ENCODE measurements around the gene TUBA4A.
"Not testable (repeated sequence)": the region's sequence is repeated elsewhere in the genome, so short reads cannot be mapped to it uniquely, and the experiment has no call there.

TUBA4A gene

GRCh38 chr2:219253753-219254589 lies at the start of gene TUBA4A:
Gene TUBA4A, minus strand, starts transcription at chr2:219253918. Its CDS starts 60 bp downstream, at chr2:219253858.
- peak; percentile 98 for DNase-seq (ENCODE audit: low spot score)

DNA sequence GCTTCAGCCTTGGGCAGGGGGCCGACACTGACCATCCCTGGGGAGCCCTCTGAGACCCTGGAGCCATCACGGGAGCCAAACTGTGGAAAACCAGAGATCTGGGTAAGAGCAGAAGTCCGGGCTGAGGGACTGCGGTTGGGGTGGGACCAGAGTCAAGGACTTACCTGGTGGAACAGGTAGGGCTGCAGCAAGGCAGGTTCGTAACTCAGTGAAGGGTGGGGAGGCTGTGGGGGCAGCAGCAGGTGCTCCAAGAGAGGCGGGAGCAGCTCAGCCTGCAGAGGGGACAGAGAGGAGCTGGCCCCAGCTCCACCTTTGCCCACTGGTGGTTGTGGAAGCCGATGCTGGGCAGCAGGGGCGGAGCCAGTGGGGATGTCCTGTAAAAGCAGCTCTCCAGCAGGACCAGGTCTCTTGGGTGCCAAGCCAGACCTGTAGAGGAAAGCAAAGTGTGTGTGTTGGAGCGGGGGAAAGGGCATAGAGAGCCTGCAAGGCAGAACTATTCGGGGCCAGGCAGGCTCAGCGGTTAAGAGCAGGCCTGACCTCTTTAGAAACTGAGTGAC lies 48.8 kb upstream of the TUBA4A start:
- no peak for DNase-seq (ENCODE audit: low spot score)

DNA sequence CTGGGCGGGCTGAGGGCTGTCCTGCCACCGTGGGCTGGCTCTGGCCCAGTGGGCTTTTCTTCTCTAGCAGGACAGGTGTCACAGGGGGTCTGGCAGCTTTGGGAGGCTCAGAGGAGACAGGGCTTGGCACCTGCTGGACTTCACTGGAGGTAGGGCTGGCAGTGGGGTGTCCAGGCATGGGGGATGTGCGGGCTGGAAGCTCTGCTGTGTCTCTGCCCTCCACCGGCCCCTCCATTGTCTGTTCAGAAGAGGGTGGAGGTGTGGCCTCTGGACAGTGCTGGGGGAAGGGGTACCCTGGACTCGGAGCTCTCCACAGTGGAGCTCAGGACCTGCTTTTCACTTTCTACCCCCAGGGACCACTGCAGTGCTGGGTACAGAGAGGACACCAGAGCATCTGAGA lies 46.3 kb upstream of the TUBA4A start:
- no peak for DNase-seq (ENCODE audit: low spot score)

GRCh38 chr2:219299372-219299760 lies 45.6 kb upstream of the TUBA4A start:
- no peak for DNase-seq (ENCODE audit: low spot score)

DNA sequence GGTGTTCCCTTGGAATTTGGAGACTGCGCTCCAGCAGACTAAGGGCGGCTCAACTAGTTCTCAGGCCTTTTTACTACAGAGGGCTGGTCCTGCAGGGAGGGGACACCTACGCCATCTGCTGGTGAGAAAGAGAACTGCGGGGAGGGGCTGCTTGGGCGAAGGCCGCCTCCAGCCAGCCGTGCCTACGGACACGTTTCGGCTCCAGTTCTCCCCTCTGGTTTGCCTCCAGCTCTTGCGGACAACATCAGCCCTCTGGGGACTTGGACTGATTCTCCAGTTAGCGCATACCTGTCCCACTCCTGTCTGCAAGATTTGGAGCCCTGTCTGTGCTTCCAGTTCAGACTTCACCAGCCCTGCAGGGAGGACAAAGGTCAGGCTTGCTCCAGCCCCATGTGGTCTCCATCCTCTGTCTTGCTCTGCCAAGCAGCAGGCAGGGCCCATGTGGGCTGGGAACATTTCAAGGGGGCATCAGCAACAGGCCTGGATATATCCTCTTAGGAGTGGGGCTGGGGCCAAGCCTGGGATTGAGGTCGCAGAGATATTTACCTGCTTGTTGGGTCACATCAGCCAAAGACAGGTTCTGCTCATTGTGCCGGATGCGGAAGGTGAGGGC lies 45.1 kb upstream of the TUBA4A start:
- DNase-seq (ENCODE audit: low spot score) = peak; percentile 96

DNA sequence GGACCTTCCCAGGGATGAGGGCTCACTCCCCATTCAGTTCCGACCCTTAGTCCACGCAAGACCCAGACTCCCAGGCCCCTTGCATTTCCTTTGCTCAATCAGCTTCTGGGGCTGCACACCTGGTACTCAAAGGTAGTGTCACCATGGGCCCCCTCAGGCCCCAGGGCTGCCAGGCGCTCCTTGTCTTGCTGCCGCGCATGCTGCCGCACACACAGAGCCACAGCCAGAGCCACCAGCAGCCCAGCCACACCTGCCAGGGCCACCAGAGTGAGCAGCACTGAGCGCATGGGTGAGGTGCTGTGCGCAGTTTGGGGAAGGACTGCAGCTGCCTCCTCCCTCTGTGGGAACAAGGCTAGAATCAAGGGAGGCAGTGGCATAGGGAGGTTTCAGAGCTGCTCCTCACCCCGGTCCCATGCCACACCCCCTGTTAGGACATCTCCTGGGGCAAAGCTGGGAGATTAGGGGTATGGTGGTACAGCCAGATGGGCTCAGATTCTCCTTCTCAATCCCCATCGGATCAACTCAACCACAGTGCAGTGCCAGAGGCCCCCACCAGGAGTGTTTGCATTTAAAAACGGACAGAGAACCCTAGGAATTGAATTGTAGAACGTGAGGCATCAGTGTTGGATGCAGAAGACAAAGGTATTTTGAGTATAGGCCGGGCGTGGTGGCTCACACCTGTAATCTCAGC lies 44.2 kb upstream of the TUBA4A start:
- DNase-seq (ENCODE audit: low spot score) = no peak

DNA sequence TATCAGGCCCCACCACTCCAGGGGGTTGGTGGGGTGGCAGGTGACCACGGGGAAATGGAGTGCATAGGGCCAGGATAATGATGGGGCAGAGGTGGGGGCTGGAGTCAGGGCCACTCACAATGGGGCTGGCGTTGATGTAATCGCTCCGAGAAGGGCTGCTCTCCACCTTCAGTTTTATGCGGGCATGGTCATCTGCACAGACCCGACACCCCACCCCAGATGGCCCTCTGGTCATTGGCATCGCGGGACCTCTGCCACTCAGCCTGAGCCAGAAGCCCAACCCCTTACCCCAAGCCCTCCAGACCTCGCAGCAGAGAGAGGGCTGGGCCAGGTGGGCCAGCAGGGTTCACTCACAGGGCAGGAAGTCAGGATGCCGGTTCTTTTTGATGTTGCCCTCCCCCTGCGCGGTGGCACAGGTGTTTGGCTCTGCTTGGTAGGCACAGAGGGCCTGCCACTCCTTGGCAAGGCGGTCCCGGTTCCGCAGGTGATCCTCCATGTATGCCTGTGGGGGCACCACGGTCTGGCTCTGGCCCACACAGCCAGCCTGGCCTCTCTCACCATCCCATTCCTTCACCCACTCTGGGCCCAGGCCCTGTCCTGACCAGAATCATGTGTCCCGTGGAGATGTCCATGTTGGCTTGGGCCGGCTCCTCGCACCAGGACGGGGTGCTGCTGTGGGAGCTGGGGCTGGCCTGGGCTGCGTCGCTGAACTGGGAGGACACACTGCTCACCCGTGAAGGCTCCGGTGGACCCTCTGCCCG lies 43.1 kb upstream of the TUBA4A start:
- DNase-seq (ENCODE audit: low spot score) = no peak

- no peak for DNase-seq (ENCODE audit: low spot score)
Observed at GRCh38 chr2:219296142-219296541, 42.4 kb upstream of the TUBA4A start.

- DNase-seq (ENCODE audit: low spot score) = peak; percentile 95
Observed at GRCh38 chr2:219294356-219295351, 40.9 kb upstream of the TUBA4A start.

DNA sequence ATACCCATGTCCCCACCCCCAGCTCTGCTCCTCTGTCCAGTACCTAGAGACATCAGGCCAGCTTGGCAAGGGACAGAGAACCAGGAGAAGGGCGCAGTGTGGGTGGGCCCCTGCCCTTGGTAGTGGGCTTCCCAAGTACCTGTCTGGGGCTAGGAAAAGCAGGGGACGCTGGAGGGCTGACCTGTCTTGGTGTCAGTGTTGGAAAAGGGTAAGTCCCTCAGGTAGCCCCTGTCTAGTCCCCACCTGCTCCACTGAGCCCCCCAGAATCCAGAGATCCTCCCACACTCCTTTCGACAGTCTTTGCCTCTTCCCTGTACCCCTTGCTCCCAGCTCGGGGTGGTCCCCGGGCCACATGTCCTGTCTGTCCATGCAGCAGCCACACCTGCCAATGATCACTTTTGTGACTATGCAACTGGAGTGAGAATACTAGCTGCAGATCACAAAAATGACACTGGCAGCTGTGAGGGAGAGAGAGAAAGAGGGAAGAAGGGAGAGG lies 40.1 kb upstream of the TUBA4A start:
- no peak for DNase-seq (ENCODE audit: low spot score)

GRCh38 chr2:219292616-219293015 lies 38.9 kb upstream of the TUBA4A start:
- DNase-seq (ENCODE audit: low spot score) = no peak

DNA sequence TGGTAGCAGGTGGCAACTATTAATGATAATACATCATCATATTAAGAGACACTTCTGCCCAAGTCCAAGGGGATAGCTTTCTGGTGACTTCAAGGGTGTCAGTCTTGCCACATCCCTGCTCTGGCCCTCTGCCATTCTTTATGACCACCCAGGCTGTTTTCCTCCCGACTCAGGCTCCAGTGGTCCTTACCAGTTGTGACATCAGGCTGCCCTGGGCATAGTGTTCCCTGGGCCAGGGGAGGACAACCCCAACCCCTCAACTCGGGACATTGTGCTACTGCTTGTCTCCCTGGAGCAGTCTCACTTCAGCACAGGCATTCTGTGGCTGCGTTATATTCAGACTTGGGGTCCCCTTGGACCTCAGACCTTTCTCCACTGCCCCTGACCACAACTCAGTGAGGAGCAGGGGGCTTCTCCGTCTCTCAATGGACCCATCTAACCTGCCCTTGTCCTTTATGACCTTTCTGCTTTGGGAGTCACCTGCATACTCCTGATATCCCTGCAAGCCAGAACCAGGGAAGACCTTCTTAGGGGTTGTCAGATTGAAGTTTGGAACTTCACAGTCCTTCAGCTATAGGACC lies 38.3 kb upstream of the TUBA4A start:
- no peak for DNase-seq (ENCODE audit: low spot score)

DNA sequence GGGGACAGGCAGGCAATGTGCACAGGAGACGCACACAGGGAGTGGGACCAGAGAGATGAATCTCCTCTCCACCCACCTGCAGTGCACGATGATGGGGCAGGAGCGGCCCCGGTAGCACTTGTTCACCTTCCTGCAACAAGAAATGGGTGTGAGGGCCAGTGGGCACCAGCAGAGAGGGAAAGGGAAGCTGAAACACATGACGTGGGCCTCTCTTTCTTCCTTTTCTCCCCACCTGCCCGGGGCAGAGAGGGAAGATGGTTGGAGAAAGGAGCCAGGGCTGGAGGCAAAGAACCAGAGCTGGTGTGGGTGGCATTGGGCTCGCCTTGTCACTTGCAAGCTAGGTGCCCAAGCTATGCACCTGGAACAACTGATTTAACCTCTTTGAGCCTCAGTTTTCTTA lies 37.7 kb upstream of the TUBA4A start:
- DNase-seq (ENCODE audit: low spot score) = no peak

- DNase-seq (ENCODE audit: low spot score) = no peak
Observed at GRCh38 chr2:219290381-219291171, 36.9 kb upstream of the TUBA4A start.

DNA sequence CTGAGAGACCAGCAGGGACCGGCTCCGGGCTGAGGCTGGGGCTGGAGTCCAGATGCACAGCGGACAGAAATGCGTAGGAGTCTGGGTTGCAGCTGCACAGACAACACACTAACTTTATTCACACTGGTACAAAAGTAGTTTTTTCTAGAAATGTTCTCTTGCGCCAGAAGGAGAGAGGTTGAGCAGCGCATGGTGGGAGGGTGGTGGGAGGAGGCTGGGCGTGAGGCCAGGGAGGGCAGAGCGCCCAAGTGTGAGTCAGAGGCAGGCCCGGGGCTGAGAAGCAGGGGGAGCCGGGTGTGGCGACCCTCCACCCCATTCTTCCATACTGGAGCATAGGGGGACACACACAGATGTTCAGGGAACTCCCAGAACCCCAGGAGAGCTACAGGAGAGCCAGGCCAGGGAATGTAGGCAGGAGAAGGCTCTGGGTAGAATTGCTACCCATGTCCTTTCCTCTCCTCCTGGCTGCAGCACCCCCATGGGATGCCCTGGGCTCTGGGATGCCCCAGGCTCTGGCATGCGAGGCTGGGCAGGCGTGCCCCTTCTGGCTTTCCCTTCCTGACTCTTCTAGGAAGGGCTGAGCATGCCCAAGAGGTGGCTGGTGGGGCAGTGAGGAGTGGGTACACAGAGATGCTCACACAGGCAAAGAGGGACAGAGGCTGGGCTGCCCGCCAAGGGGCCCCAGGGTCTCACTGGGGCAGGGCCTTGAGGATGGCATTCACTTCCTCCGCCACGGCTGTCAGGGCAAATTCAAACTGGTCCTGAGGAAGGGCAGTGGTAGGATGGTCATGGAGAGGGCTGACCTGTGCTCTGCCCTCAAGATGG lies 36.0 kb upstream of the TUBA4A start:
- peak; percentile 90 for DNase-seq (ENCODE audit: low spot score)

DNA sequence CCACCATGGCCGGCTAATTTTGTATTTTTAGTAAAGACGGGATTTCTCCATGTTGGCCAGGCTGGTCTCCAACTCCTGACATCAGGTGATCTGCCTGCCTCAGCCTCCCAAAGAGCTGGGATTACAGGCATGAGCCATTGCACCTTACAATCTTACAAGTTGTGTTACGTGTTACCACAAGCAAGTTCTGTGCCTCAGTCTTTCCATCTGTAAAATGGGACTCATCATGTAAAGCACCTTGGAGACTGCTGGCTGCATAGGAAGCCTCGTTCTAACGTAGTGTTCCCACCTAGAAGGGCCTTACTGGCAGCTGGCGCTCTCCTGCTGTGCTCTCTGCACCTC lies 35.4 kb upstream of the TUBA4A start:
- no peak for DNase-seq (ENCODE audit: low spot score)

- DNase-seq (ENCODE audit: low spot score) = no peak
Observed at GRCh38 chr2:219287580-219288265, 34.0 kb upstream of the TUBA4A start.

GRCh38 chr2:219287116-219287440 lies 33.4 kb upstream of the TUBA4A start:
- DNase-seq (ENCODE audit: low spot score) = not testable (repeated sequence)
